GM23338 (cell line): ENCODE data around the gene IER5. TPM values are rescaled to one million over a fixed set of nuclear protein-coding genes. Genes with fewer than 3 reads are reported as not detected.

ENCODE experiments used
- ATAC-seq: fragments of 200-7000 bp; cut with Tn5 transposase; 3 replicates; pipeline ENCODE4 v1.9.1; 2020
- DNase-seq: peaks from one replicate; pipeline ENCODE4 v3.0.0-alpha.2; 2015; ENCODE audit warnings: low spot score
- H2AFZ ChIP-seq: fragments of 200-600 bp; sonication (generic); 2 replicates; pipeline ENCODE4 v1.8.0; 2016; ENCODE audit warnings: antibody characterized with exemption, mild to moderate bottlenecking, moderate library complexity
- H3F3A ChIP-seq: fragments of 200-600 bp; sonication (generic); replicated peaks from 2 replicates; pipeline ENCODE4 v1.8.0; 2017; ENCODE audit warnings: antibody characterized with exemption, mixed run types, low read depth
- H3K27ac ChIP-seq: fragments of 200-600 bp; sonication (generic); 2 replicates; pipeline ENCODE4 v1.6.1; 2016; ENCODE audit warnings: low read depth
- H3K27me3 ChIP-seq: fragments of 200-600 bp; sonication (generic); 2 replicates; pipeline ENCODE4 v1.8.0; 2016; ENCODE audit warnings: mild to moderate bottlenecking, mixed run types, moderate library complexity; ENCODE audit not compliant: insufficient read depth
- H3K36me3 ChIP-seq: fragments of 200-600 bp; sonication (generic); 2 replicates; pipeline ENCODE4 v1.8.0; 2016; ENCODE audit warnings: mild to moderate bottlenecking; ENCODE audit not compliant: insufficient read depth
- H3K4me1 ChIP-seq: fragments of 200-600 bp; sonication (generic); 2 replicates; pipeline ENCODE4 v1.8.0; 2016; ENCODE audit warnings: mild to moderate bottlenecking, moderate library complexity; ENCODE audit not compliant: insufficient read depth
- H3K4me2 ChIP-seq: fragments of 200-600 bp; sonication (generic); 2 replicates; pipeline ENCODE4 v1.7.1; 2017; ENCODE audit warnings: mixed run types
- H3K4me3 ChIP-seq: fragments of 200-600 bp; sonication (generic); 2 replicates; pipeline ENCODE4 v1.6.1; 2016; ENCODE audit warnings: mixed run types
- H3K79me2 ChIP-seq: fragments of 200-600 bp; sonication (generic); replicated peaks from 2 replicates; pipeline ENCODE4 v1.8.0; 2017; ENCODE audit warnings: mild to moderate bottlenecking; ENCODE audit not compliant: insufficient read depth
- H3K9me2 ChIP-seq: fragments of 200-600 bp; sonication (generic); 2 replicates; pipeline ENCODE4 v1.8.0; 2017; ENCODE audit not compliant: insufficient read depth
- H4K20me1 ChIP-seq: fragments of 200-600 bp; sonication (generic); replicated peaks from 2 replicates; pipeline ENCODE4 v1.8.0; 2017; ENCODE audit warnings: mild to moderate bottlenecking; ENCODE audit not compliant: insufficient read depth
- H3K27ac Mint-ChIP-seq: 2 replicates; pipeline ENCODE4 v1.8.0; 2020; ENCODE audit warnings: inconsistent platforms, mild to moderate bottlenecking, moderate library complexity, mixed read lengths
- H3K27me3 Mint-ChIP-seq: 3 replicates; pipeline ENCODE4 v1.8.0; 2022; ENCODE audit warnings: low read depth, mild to moderate bottlenecking, moderate library complexity, mixed read lengths, inconsistent platforms; ENCODE audit not compliant: insufficient read depth, poor library complexity
- H3K36me3 Mint-ChIP-seq: 3 replicates; pipeline ENCODE4 v1.8.0; 2021; ENCODE audit warnings: low read depth, mild to moderate bottlenecking, inconsistent platforms, moderate library complexity, mixed read lengths
- H3K4me1 Mint-ChIP-seq: 3 replicates; pipeline ENCODE4 v1.8.0; 2020; ENCODE audit warnings: mild to moderate bottlenecking, inconsistent platforms, mixed read lengths
- H3K4me3 Mint-ChIP-seq: 3 replicates; pipeline ENCODE4 v1.8.0; 2021; ENCODE audit warnings: moderate library complexity, mild to moderate bottlenecking, inconsistent platforms, mixed read lengths
- H3K9me3 Mint-ChIP-seq: 3 replicates; pipeline ENCODE4 v1.8.0; 2020; ENCODE audit warnings: moderate library complexity, mild to moderate bottlenecking, inconsistent platforms, mixed read lengths
- ETS1 ChIP-seq: IDR thresholded peaks from 2 replicates; pipeline ENCODE4 v1.6.1; 2016; ENCODE audit warnings: antibody characterized with exemption
- EZH2phosphoT487 ChIP-seq: fragments of 200-600 bp; sonication (generic); IDR thresholded peaks from one replicate; pipeline ENCODE4 v1.8.1; 2018; ENCODE audit warnings: antibody characterized with exemption; ENCODE audit not compliant: unreplicated experiment
- REST ChIP-seq: IDR thresholded peaks from one replicate; pipeline ENCODE4 v1.6.1; 2018; ENCODE audit warnings: antibody characterized with exemption; ENCODE audit not compliant: unreplicated experiment
- ZNF331 ChIP-seq: fragments of 250-450 bp; sonication (Bioruptor Pico); IDR thresholded peaks from 2 replicates; pipeline ENCODE4 v1.5.0; 2020; ENCODE audit warnings: low read depth, mild to moderate bottlenecking, moderate library complexity
- polyA plus RNA-seq: library from polyadenylated mRNA; unstranded; fragments of >200 nt; fragmentation: Nextera tagmentation; extraction: Ambion mirVana; gene quantifications from 2 replicates; pipeline ENCODE4 v1.2.1, GENCODE V29; 2016
- total RNA-seq: library from RNA; depleted of rRNA; stranded (reverse); fragments of >200 nt; shearing (Covaris generic); gene quantifications from 2 replicates; pipeline ENCODE4 v1.2.3, GENCODE V29; 2014; rRNA removed

IER5 gene
- total and polyA plus RNA-seq, 2 experiments from 2014 or later, result 3.8 to 9.5 TPM

GRCh38 chr1:181141431-181141910 lies 53.0 kb downstream of the IER5 start:
- no peak overlapping the region for H3K27ac ChIP-seq
- no peaks in the 10 kb centered on the region for H4K20me1 ChIP-seq
- H3K4me2 ChIP-seq, result peak overlapping the region; percentile 68; the same call in 1 of the 2 replicates
- H3K9me2 ChIP-seq, result no peaks in the 10 kb centered on the region
- Mint-ChIP-seq H3K27me3 (peaks cover 11% of the 10 kb centered on the region), H3K9me3 (no peaks in the 10 kb centered on the region; the same call in 2 of the 3 replicates), H3K27ac (no peak overlapping the region), H3K36me3 (no peaks in the 10 kb centered on the region; the same call in 2 of the 3 replicates), H3K4me1 (peaks cover 9% of the 10 kb centered on the region), H3K4me3 (no peak overlapping the region)
- peak overlapping the region; percentile 92 for H2AFZ ChIP-seq
- ATAC-seq (no peak; the same call in 2 of the 3 replicates), DNase-seq (no peak)
- no peaks in the 10 kb centered on the region for H3K36me3 ChIP-seq
- peaks cover 6% of the 10 kb centered on the region; the same call in 1 of the 2 replicates for H3K4me1 ChIP-seq
- TF ChIP-seq REST (no peak), EZH2phosphoT487 (no peak), ZNF331 (CRISPR knock-in tag) (no peak), ETS1 (no peak)
- no peaks in the 10 kb centered on the region for H3F3A ChIP-seq
- H3K4me3 ChIP-seq, result no peak overlapping the region
- no peaks in the 10 kb centered on the region for H3K79me2 ChIP-seq
- H3K27me3 ChIP-seq, result peaks cover 4% of the 10 kb centered on the region; the same call in 1 of the 2 replicates

Other genes starting within 250 kb of the IER5 start
- gene KIAA1614, start 175.8 kb upstream of the IER5 start, total RNA-seq, result 1.8 and 2.3 TPM in 2 replicates
- 0.80 and 1.1 TPM in 2 replicates for gene KIAA1614, start 175.8 kb upstream of the IER5 start, polyA plus RNA-seq
- gene STX6, start 65.8 kb upstream of the IER5 start, total RNA-seq, result 42.1 and 44.5 TPM in 2 replicates
- gene STX6, start 65.8 kb upstream of the IER5 start, polyA plus RNA-seq, result 16.8 and 17.0 TPM in 2 replicates
- gene MR1, start 54.7 kb upstream of the IER5 start, total RNA-seq, result not detected in 2 replicates
- 0.18 TPM in 1 of 2 replicates, not detected in the other for gene MR1, start 54.7 kb upstream of the IER5 start, polyA plus RNA-seq